Dendritic cell treated with granulocyte-macrophage colony-stimulating factor and Interleukin-4, amounts not matched to agents 40 ng/mL and 50 ng/mL, for 4 days (primary cell): ENCODE data around the gene SLCO1B3.
"Not testable (repeated sequence)": the region's sequence is repeated elsewhere in the genome, so short reads cannot be mapped to it uniquely, and the experiment has no call there.

Experiments
- H3K27ac Mint-ChIP-seq: one replicate; pipeline ENCODE4 v1.8.0; 2022; ENCODE audit warnings: mild to moderate bottlenecking, mixed read lengths
- H3K27me3 Mint-ChIP-seq: one replicate; pipeline ENCODE4 v1.8.0; 2022; ENCODE audit warnings: mild to moderate bottlenecking, mixed read lengths
- H3K36me3 Mint-ChIP-seq: one replicate; pipeline ENCODE4 v1.8.0; 2022; ENCODE audit warnings: low read depth, mixed read lengths
- H3K4me1 Mint-ChIP-seq: one replicate; pipeline ENCODE4 v1.8.0; 2022; ENCODE audit warnings: low read depth, mixed read lengths
- H3K4me3 Mint-ChIP-seq: one replicate; pipeline ENCODE4 v1.8.0; 2022; ENCODE audit warnings: mild to moderate bottlenecking, moderate library complexity, mixed read lengths
- H3K9me3 Mint-ChIP-seq: one replicate; pipeline ENCODE4 v1.8.0; 2022; ENCODE audit warnings: mixed read lengths
- intact Hi-C: fragments of 100-400 bp; cut with micrococcal nuclease; formaldehyde crosslinking; loops from one replicate; pipeline ENCODE4 v1.15.0; 2022

SLCO1B3 gene, protein sequence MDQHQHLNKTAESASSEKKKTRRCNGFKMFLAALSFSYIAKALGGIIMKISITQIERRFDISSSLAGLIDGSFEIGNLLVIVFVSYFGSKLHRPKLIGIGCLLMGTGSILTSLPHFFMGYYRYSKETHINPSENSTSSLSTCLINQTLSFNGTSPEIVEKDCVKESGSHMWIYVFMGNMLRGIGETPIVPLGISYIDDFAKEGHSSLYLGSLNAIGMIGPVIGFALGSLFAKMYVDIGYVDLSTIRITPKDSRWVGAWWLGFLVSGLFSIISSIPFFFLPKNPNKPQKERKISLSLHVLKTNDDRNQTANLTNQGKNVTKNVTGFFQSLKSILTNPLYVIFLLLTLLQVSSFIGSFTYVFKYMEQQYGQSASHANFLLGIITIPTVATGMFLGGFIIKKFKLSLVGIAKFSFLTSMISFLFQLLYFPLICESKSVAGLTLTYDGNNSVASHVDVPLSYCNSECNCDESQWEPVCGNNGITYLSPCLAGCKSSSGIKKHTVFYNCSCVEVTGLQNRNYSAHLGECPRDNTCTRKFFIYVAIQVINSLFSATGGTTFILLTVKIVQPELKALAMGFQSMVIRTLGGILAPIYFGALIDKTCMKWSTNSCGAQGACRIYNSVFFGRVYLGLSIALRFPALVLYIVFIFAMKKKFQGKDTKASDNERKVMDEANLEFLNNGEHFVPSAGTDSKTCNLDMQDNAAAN

GRCh38 chr12:20810487-20810886 is at the start of gene SLCO1B3:
Gene SLCO1B3, plus strand, starts transcription at chr12:20810705. Its CDS starts 5,034 bp downstream, at chr12:20815739.
- no peaks in the 10 kb centered on the region for H3K36me3 Mint-ChIP-seq
- H3K9me3 Mint-ChIP-seq: no peaks in the 10 kb centered on the region
- H3K27me3 Mint-ChIP-seq: no peaks in the 10 kb centered on the region
- no peak within 1 kb of the TSS for H3K4me3 Mint-ChIP-seq
- no peaks in the 10 kb centered on the region for H3K4me1 Mint-ChIP-seq
- intact Hi-C loops: no loop called here
- no peak within 1 kb of the TSS for H3K27ac Mint-ChIP-seq

DNA sequence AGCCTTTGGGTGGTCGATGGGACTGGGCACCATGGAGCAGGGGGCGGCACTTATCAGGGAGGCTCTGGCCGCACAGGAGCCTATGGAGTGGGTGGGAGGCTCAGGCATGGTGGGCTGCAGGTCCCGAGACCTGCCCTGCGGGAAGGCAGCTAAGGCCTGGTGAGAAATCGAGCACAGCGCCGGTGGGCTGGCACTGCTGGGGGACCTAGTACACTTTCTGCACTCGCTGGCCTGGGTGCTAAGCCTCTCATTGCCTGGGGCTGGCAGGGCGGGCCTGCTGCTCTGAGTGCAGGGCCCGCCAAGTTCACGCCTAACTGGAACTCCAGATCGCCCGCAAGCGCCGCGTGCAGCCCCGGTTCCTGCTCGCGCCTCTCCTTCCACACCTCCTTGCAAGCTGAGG is 33.1 kb upstream of the SLCO1B3 start:
- Mint-ChIP-seq H3K27me3 (no peaks in the 10 kb centered on the region), H3K4me3 (no peak overlapping the region), H3K9me3 (peaks cover 42% of the 10 kb centered on the region), H3K36me3 (no peaks in the 10 kb centered on the region), H3K4me1 (no peaks in the 10 kb centered on the region), H3K27ac (no peak overlapping the region)
- intact Hi-C loops: no loop called here

DNA sequence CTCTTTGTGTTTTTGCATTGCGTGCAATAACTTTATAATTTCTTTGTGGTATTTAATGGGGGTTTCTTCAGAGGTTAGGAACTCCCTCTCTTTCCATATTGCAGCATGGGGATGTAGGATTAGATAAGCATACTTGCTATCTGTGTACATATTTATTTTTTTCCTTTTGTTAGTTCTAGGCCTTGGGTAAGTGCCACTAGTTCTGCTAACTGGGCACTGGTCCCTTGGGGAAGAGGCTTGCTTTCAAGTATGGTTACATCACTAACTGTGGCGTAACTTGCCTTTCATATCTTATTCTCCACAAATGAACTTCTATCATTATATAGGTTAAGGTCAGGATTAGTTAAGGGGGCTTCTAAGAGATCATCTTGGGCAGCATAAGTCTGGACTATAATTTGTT is 31.5 kb upstream of the SLCO1B3 start:
- Mint-ChIP-seq H3K4me1 (no peaks in the 10 kb centered on the region), H3K9me3 (peaks cover 51% of the 10 kb centered on the region), H3K27me3 (no peaks in the 10 kb centered on the region), H3K27ac (no peak overlapping the region), H3K4me3 (no peak overlapping the region), H3K36me3 (no peaks in the 10 kb centered on the region)
- intact Hi-C loops: no loop called here

DNA sequence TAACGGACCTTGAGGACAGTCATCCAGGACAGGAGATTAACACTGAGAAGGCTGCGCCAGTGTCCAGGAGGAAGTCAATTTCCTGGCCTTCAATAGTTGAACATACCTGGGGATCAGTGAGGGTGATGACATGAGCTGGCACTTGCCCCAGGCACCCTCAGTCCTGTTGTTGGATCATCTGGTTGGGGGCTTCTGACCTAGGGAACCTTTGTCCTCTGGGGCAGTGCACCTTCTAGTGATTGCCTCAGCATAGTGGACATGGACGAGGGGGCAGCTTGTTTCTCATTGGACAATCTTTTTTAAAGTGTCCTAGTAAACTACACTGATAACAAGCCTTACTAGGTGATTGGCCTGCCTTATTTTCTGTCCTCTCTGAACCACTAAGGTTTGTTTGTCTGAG is 30.5 kb upstream of the SLCO1B3 start:
- H3K27ac Mint-ChIP-seq: not testable (repeated sequence)

DNA sequence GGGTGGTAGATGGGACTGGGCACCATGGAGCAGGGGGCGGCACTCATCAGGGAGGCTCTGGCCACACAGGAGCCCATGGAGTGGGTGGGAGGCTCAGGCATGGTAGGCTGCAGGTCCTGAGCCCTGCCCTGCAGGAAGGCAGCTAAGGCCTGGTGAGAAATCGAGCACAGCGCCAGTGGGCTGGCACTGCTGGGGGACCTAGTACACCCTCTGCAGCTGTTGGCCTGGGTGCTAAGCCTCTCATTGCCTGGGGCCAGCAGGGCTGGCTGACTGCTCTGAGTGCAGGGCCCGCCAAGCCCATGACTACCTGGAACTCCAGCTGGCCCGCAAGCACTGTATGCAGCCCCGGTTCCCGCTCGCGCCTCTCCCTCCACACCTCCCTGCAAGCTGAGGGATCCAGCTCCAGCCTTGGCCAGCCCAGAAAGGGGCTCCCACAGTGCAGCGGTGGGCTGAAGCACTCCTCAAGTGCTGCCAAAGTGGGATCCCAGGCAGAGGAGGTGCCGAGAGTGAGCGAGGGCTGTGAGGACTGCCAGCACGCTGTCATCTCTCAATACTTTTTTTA is 26.6 kb upstream of the SLCO1B3 start:
- H3K36me3 Mint-ChIP-seq, H3K27me3 Mint-ChIP-seq, H3K4me3 Mint-ChIP-seq, H3K27ac Mint-ChIP-seq, H3K4me1 Mint-ChIP-seq, intact Hi-C loops: not testable (repeated sequence)
- peaks cover 33% of the 10 kb centered on the region for H3K9me3 Mint-ChIP-seq

More for the DNA sequence above, 30.5 kb upstream of the SLCO1B3 start:
- H3K36me3 Mint-ChIP-seq, intact Hi-C loops, H3K4me3 Mint-ChIP-seq, H3K27me3 Mint-ChIP-seq, H3K4me1 Mint-ChIP-seq: not testable (repeated sequence)
- peaks cover 51% of the 10 kb centered on the region for H3K9me3 Mint-ChIP-seq

DNA sequence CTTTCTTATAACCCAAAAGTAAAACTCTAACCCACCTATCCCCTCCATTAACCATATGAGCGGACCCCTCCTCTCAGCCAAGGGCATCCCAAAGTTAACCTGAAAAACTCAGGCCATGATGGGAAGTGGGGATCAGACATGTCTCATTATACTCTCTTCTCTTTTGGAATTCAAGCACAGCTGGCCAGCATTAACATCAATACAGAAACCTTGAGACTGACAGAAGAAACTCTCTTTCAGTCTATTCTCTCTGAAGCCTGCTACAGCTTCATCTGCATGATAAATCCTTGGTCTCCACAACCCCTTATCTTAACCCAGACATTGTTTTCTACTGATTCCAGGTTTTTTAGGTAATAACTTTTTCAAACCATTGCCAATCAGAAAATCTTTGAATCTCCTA is 17.5 kb upstream of the SLCO1B3 start:
- Mint-ChIP-seq H3K27me3 (no peaks in the 10 kb centered on the region), H3K36me3 (no peaks in the 10 kb centered on the region), H3K27ac (no peak overlapping the region), H3K4me1 (no peaks in the 10 kb centered on the region), H3K9me3 (no peaks in the 10 kb centered on the region), H3K4me3 (no peak overlapping the region)
- intact Hi-C loops: no loop called here

GRCh38 chr12:20798554-20798953 is 12.0 kb upstream of the SLCO1B3 start:
- Mint-ChIP-seq H3K36me3 (no peaks in the 10 kb centered on the region), H3K4me1 (no peaks in the 10 kb centered on the region), H3K27me3 (no peaks in the 10 kb centered on the region), H3K4me3 (no peak overlapping the region), H3K9me3 (no peaks in the 10 kb centered on the region), H3K27ac (no peak overlapping the region)
- intact Hi-C loops: no loop called here

DNA sequence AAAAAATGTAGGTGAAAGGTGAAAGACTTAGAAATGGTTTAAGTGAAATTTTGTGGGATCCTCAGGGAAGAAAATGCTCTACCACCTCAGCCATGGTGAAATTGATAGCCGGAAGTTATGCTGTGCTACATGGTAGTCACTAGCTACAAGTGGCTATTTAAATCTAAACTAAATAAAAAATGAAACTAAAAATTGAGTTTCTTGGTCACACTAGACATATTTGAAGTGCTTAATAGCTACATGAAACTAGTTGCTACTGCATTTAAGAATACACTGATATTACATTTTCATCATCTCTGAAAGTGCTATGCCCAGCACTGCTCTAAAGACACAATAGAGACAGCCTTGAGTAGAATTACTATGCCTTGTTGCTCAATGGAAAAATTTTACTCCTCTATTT is 10.3 kb upstream of the SLCO1B3 start:
- H3K27me3 Mint-ChIP-seq: no peaks in the 10 kb centered on the region
- intact Hi-C loops: no loop called here
- no peak overlapping the region for H3K27ac Mint-ChIP-seq
- no peak overlapping the region for H3K4me3 Mint-ChIP-seq
- no peaks in the 10 kb centered on the region for H3K36me3 Mint-ChIP-seq
- no peaks in the 10 kb centered on the region for H3K4me1 Mint-ChIP-seq
- no peaks in the 10 kb centered on the region for H3K9me3 Mint-ChIP-seq

- intact Hi-C loops: no loop called here
- Mint-ChIP-seq H3K27me3 (no peaks in the 10 kb centered on the region), H3K4me1 (no peaks in the 10 kb centered on the region), H3K27ac (no peak overlapping the region), H3K4me3 (no peak overlapping the region), H3K36me3 (no peaks in the 10 kb centered on the region), H3K9me3 (no peaks in the 10 kb centered on the region)
These were observed 9.5 kb upstream of the SLCO1B3 start for GRCh38 chr12:20801035-20801434.

GRCh38 chr12:20805921-20806320 is 4.6 kb upstream of the SLCO1B3 start:
- intact Hi-C loops: no loop called here
- H3K4me3 Mint-ChIP-seq: no peak overlapping the region
- H3K27ac Mint-ChIP-seq: no peak overlapping the region
- no peaks in the 10 kb centered on the region for H3K4me1 Mint-ChIP-seq
- H3K9me3 Mint-ChIP-seq: no peaks in the 10 kb centered on the region
- H3K27me3 Mint-ChIP-seq: no peaks in the 10 kb centered on the region
- no peaks in the 10 kb centered on the region for H3K36me3 Mint-ChIP-seq

GRCh38 chr12:20807192-20808080 is 3.1 kb upstream of the SLCO1B3 start:
- intact Hi-C loops: no loop called here

DNA sequence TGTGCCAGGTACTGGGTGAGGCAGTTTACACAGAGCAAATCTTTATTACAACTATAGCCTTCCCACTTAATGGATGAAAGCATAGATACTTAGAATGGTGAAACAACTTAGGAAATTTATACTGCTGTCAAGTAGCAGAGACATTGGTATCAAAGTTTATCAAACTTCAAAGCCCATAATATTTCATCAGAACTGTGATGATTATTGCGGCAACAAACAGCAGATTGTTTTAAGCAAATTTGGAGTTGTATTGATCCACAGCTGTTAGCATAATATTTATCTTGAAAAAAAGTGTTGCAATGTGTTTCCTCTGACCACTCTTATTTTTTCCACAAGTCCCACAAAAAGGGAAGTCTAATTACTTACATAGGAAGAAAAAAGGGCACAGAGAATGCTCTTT is 2.0 kb upstream of the SLCO1B3 start:
- intact Hi-C loops: no loop called here

More at GRCh38 chr12:20807192-20808080, 3.1 kb upstream of the SLCO1B3 start:
- no peaks in the 10 kb centered on the region for H3K4me1 Mint-ChIP-seq
- no peak overlapping the region for H3K27ac Mint-ChIP-seq
- no peaks in the 10 kb centered on the region for H3K27me3 Mint-ChIP-seq
- no peak overlapping the region for H3K4me3 Mint-ChIP-seq
- no peaks in the 10 kb centered on the region for H3K36me3 Mint-ChIP-seq
- no peaks in the 10 kb centered on the region for H3K9me3 Mint-ChIP-seq

DNA sequence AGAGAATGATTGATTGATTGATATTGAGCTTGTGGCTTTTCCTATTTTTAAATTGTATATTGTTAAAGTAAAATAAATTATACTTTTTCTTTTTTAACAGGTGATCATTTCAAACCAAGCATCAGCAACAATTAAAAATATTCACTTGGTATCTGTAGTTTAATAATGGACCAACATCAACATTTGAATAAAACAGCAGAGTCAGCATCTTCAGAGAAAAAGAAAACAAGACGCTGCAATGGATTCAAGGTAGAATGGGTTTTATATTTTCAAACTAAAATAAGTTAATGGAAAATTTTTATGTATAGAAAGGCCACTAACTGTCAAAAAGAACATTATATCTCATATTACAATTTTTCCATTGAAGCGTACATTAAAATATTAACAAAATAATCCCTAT is 5.1 kb downstream of the SLCO1B3 start:
- Mint-ChIP-seq H3K4me1 (no peaks in the 10 kb centered on the region), H3K36me3 (no peaks in the 10 kb centered on the region), H3K4me3 (no peak overlapping the region), H3K27ac (no peak overlapping the region), H3K9me3 (peaks cover 32% of the 10 kb centered on the region), H3K27me3 (no peaks in the 10 kb centered on the region)
- intact Hi-C loops: no loop called here

More for the DNA sequence above, 2.0 kb upstream of the SLCO1B3 start:
- Mint-ChIP-seq H3K9me3 (no peaks in the 10 kb centered on the region), H3K27me3 (no peaks in the 10 kb centered on the region), H3K4me3 (no peak overlapping the region), H3K27ac (no peak overlapping the region), H3K4me1 (no peaks in the 10 kb centered on the region), H3K36me3 (no peaks in the 10 kb centered on the region)

DNA sequence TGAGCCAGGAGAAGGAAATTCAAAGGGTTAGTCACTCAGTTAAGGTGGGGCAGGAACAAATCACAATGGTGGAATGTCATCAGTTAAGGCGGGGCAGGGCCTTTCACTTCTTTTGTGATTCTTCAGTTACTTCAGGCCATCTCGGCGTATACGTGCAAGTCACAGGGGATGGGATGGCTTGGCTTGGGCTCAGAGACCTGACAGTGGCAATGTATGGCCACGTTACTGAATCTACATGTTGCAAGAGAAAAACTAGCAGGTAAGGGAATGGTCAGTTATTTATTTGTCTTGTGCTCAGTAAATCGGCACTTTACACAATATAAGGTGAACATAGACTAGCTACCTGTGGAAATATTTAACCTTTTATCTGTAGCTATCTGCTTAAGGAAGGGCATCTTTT is 11.9 kb downstream of the SLCO1B3 start:
- no peaks in the 10 kb centered on the region for H3K36me3 Mint-ChIP-seq
- no peaks in the 10 kb centered on the region for H3K27me3 Mint-ChIP-seq
- H3K4me1 Mint-ChIP-seq: no peaks in the 10 kb centered on the region
- H3K4me3 Mint-ChIP-seq: no peak overlapping the region
- peaks cover 51% of the 10 kb centered on the region for H3K9me3 Mint-ChIP-seq
- no peak overlapping the region for H3K27ac Mint-ChIP-seq
- intact Hi-C loops: no loop called here
